K562 (cell line): Measurements from ENCODE around the gene METAP1. TPM values are rescaled to one million over a fixed set of nuclear protein-coding genes. Genes with fewer than 3 reads are reported as not detected.

Experiments
- ELF2 ChIP-seq: fragments of 250-450 bp; sonication (Bioruptor Pico); IDR thresholded peaks from 2 replicates; pipeline ENCODE4 v1.5.0; 2021; ENCODE audit warnings: mild to moderate bottlenecking
- ETS1 ChIP-seq: conservative IDR thresholded peaks from 2 replicates; pipeline ENCODE4 v1.6.1; 2011; ENCODE audit warnings: low read depth, mild to moderate bottlenecking, low read length; ENCODE audit not compliant: control insufficient read depth
- MEF2A ChIP-seq: IDR thresholded peaks from 2 replicates; pipeline ENCODE4 v1.6.1; 2011; ENCODE audit warnings: low read depth, mild to moderate bottlenecking, low read length, moderate library complexity; ENCODE audit not compliant: control insufficient read depth
- POLR3G ChIP-seq: IDR thresholded peaks from 2 replicates; pipeline ENCODE4 v1.6.1; 2011; ENCODE audit not compliant: insufficient read length, insufficient replicate concordance; ENCODE audit errors: extremely low read depth
- RHOXF2B ChIP-seq: fragments of 250-450 bp; sonication (Bioruptor Pico); conservative IDR thresholded peaks from 2 replicates; pipeline ENCODE4 v1.5.1; 2021
- SAP30 ChIP-seq: fragments of 200-600 bp; sonication (generic); IDR thresholded peaks from 2 replicates; pipeline ENCODE4 v1.6.1; 2012; ENCODE audit warnings: borderline replicate concordance, low read depth, mild to moderate bottlenecking, moderate library complexity, low read length, control low read depth, inconsistent platforms; ENCODE audit not compliant: insufficient read depth, poor library complexity, severe bottlenecking
- SMAD3 ChIP-seq: fragments of 450-650 bp; formaldehyde crosslinking; conservative IDR thresholded peaks from 2 replicates; pipeline ENCODE4 v1.4.0; 2020; ENCODE audit warnings: mild to moderate bottlenecking
- STAT6 ChIP-seq: sonication (generic); formaldehyde crosslinking; IDR thresholded peaks from 2 replicates; pipeline ENCODE4 v1.8.1; 2023; ENCODE audit warnings: mild to moderate bottlenecking, missing genetic modification reagents
- ZBTB5 ChIP-seq: fragments of 450-650 bp; IDR thresholded peaks from 2 replicates; pipeline ENCODE4 v1.6.1; 2017; ENCODE audit warnings: antibody characterized with exemption
- ZNF217 ChIP-seq: sonication (generic); formaldehyde crosslinking; IDR thresholded peaks from 2 replicates; pipeline ENCODE4 v1.8.0; 2022; ENCODE audit warnings: mild to moderate bottlenecking, missing genetic modification reagents
- ZNF609 ChIP-seq: sonication (generic); formaldehyde crosslinking; IDR thresholded peaks from 2 replicates; pipeline ENCODE4 v1.8.1; 2023; ENCODE audit warnings: missing genetic modification reagents, mild to moderate bottlenecking, borderline replicate concordance
- polyA plus RNA-seq, 8 experiments: library from polyadenylated mRNA; depleted of rRNA in 4 of 8; stranded (reverse) in 5 of 8; unstranded in 3 of 8; fragments of >200 nt; fragmentation: Nextera tagmentation in 2 of 8; fragmentation: Illumina TruSeq in 1 of 8; extraction: Ambion mirVana in 2 of 8; extraction: Trizol in 1 of 8; gene quantifications; 2 replicates each; pipeline versions ENCODE4 v1.2.1 to v1.2.3, GENCODE V29; 2011 to 2014; ENCODE audit warnings: inconsistent platforms in 1 of 8, missing spikeins in 1 of 8
- total RNA-seq, 7 experiments: library from RNA; depleted of rRNA in 6 of 7; stranded (reverse); fragments of >200 nt in 6 of 7; fragmentation: Illumina TruSeq in 2 of 7; extraction: Trizol in 2 of 7; gene quantifications; 2 replicates each; pipeline versions ENCODE4 v1.2.1 to v1.2.3, GENCODE V29; 2011 to 2021; ENCODE audit warnings: low replicate concordance in 1 of 7

The METAP1 gene
- total and polyA plus RNA-seq, 9 of the 15 experiments (the other 6 are each of a cell fraction or from before 2014, with no cell fraction given) = 31.4 to 77.6 (median 59.5) TPM

GRCh38 chr4:99052902-99053301, 57.4 kb downstream of the METAP1 start (continued):
- no peak for TF ChIP-seq STAT6
- TF ChIP-seq SMAD3 = no peak
- no peak for TF ChIP-seq SAP30
- TF ChIP-seq POLR3G = no peak
- no peak for TF ChIP-seq ETS1
- TF ChIP-seq RHOXF2B (CRISPR knock-in tag) = no peak
- no peak for TF ChIP-seq ELF2 (CRISPR knock-in tag)
- TF ChIP-seq ZNF217 = no peak
- no peak for TF ChIP-seq ZBTB5
- TF ChIP-seq MEF2A = no peak
- no peak for TF ChIP-seq ZNF609 (CRISPR knock-in tag)
